ENCODE measurements around the gene CLDN12.

DNA sequence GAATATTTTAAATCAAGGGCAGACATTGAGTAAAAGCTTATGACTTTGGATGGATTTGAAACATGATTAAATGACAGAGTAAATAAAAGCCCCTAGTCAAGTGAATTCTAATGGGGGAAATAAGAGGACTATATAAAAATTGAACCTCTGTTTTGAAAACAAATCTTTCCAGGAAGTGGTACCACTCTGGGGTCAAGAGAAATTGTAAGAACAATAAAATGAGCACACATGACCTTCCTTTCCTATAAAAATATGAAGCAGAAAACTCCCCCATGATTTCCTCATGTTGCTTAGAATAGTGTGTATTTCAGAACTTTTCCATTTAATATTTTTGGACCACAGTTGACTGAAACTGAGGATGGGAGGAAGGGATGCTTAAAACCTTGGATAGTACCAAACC is 12.3 kb upstream of the CLDN12 start:
- no peak for TF ChIP-seq POLR2A (IDR thresholded peaks at IDR 0.05)
- TF ChIP-seq, protein P1, sequence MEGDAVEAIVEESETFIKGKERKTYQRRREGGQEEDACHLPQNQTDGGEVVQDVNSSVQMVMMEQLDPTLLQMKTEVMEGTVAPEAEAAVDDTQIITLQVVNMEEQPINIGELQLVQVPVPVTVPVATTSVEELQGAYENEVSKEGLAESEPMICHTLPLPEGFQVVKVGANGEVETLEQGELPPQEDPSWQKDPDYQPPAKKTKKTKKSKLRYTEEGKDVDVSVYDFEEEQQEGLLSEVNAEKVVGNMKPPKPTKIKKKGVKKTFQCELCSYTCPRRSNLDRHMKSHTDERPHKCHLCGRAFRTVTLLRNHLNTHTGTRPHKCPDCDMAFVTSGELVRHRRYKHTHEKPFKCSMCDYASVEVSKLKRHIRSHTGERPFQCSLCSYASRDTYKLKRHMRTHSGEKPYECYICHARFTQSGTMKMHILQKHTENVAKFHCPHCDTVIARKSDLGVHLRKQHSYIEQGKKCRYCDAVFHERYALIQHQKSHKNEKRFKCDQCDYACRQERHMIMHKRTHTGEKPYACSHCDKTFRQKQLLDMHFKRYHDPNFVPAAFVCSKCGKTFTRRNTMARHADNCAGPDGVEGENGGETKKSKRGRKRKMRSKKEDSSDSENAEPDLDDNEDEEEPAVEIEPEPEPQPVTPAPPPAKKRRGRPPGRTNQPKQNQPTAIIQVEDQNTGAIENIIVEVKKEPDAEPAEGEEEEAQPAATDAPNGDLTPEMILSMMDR (IDR thresholded peaks at IDR 0.05) = no peak
